ENCODE measurements around the gene DOCK8. TPM values are rescaled to one million over a fixed set of nuclear protein-coding genes. Genes with fewer than 3 reads are reported as not detected.

Gene DOCK8
- total and polyA plus RNA-seq, 2 of the 13 experiments (the other 11 are each of a cell fraction or from before 2014, with no cell fraction given) = 0.28 to 0.38 TPM

- FAIRE-seq = no peak
- TF ChIP-seq ZNF530 (CRISPR knock-in tag; IDR thresholded peaks at IDR 0.05; ENCODE audit: low read depth) (no peak), DR1 (CRISPR knock-in tag; IDR thresholded peaks at IDR 0.05) (no peak), SNAPC4 (CRISPR knock-in tag; IDR thresholded peaks at IDR 0.05) (no peak), FOXK1 (CRISPR knock-in tag; IDR thresholded peaks at IDR 0.05; ENCODE audit: borderline replicate concordance, low read depth) (no peak), ZKSCAN1 (IDR thresholded peaks at IDR 0.05; ENCODE audit: low read length) (no peak), ZSCAN21 (CRISPR knock-in tag; IDR thresholded peaks at IDR 0.05; ENCODE audit: borderline replicate concordance) (no peak), CEBPG (CRISPR knock-in tag; IDR thresholded peaks at IDR 0.05) (no peak), JDP2 (CRISPR knock-in tag; IDR thresholded peaks at IDR 0.05; ENCODE audit: borderline replicate concordance) (no peak), ZNF775 (CRISPR knock-in tag; IDR thresholded peaks at IDR 0.05; ENCODE audit: borderline replicate concordance) (no peak), TMF1 (CRISPR knock-in tag; IDR thresholded peaks at IDR 0.05; ENCODE audit: low read depth) (no peak), THAP7 (CRISPR knock-in tag; IDR thresholded peaks at IDR 0.05) (no peak)
- TF ChIP-seq, protein P1, sequence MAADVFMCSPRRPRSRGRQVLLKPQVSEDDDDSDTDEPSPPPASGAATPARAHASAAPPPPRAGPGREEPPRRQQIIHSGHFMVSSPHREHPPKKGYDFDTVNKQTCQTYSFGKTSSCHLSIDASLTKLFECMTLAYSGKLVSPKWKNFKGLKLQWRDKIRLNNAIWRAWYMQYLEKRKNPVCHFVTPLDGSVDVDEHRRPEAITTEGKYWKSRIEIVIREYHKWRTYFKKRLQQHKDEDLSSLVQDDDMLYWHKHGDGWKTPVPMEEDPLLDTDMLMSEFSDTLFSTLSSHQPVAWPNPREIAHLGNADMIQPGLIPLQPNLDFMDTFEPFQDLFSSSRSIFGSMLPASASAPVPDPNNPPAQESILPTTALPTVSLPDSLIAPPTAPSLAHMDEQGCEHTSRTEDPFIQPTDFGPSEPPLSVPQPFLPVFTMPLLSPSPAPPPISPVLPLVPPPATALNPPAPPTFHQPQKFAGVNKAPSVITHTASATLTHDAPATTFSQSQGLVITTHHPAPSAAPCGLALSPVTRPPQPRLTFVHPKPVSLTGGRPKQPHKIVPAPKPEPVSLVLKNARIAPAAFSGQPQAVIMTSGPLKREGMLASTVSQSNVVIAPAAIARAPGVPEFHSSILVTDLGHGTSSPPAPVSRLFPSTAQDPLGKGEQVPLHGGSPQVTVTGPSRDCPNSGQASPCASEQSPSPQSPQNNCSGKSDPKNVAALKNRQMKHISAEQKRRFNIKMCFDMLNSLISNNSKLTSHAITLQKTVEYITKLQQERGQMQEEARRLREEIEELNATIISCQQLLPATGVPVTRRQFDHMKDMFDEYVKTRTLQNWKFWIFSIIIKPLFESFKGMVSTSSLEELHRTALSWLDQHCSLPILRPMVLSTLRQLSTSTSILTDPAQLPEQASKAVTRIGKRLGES (CRISPR knock-in tag; IDR thresholded peaks at IDR 0.05; ENCODE audit: borderline replicate concordance) = no peak
- TF ChIP-seq, protein P2, sequence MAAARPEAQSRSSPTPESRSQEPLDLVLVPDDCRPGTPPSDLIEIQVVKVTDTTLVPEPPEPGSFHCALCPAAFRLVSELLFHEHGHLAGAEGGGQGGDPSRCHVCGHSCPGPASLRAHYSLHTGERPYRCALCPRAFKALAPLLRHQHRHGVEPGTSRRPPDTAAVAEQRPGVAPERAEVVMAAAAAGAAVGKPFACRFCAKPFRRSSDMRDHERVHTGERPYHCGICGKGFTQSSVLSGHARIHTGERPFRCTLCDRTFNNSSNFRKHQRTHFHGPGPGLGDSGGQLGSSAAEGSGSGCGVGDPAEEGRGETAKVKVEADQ (CRISPR knock-in tag; IDR thresholded peaks at IDR 0.05; ENCODE audit: borderline replicate concordance) = no peak
Observed at GRCh38 chr9:228929-229695, 14.4 kb downstream of the DOCK8 start.

More at GRCh38 chr9:228929-229695, 14.4 kb downstream of the DOCK8 start:
- Histone ChIP-seq H3K4me3 (replicated peaks in 1 of 3; ENCODE audit: insufficient read depth in 1 of 3, low read depth in 2 of 3, low read length in 3 of 3) (no peak overlapping the region), H3K36me3 (replicated peaks in 1 of 2; ENCODE audit: control insufficient read depth in 1 of 2, insufficient read depth in 2 of 2, low read length in 2 of 2) (no peaks in the 10 kb centered on the region), H2AFZ (ENCODE audit: low read length) (no peak overlapping the region), H3K9me3 (ENCODE audit: low read length) (no peaks in the 10 kb centered on the region), H3K4me2 (ENCODE audit: low read depth, low read length) (no peak overlapping the region), H3K27ac (ENCODE audit: extremely low read length, insufficient read depth, low read length) (no peak overlapping the region), H3K79me2 (ENCODE audit: insufficient read depth, low read length) (no peaks in the 10 kb centered on the region), H4K20me1 (ENCODE audit: insufficient read depth, low read length) (no peaks in the 10 kb centered on the region), H3K4me1 (ENCODE audit: insufficient read depth, low read length) (peaks cover 11% of the 10 kb centered on the region), H3K9ac (ENCODE audit: insufficient read depth, low read depth, low read length) (no peak overlapping the region), H3K27me3 (ENCODE audit: control insufficient read depth in 1 of 2, insufficient read depth in 2 of 2, low read length in 2 of 2) (no peaks in the 10 kb centered on the region)
- DNase-seq (ENCODE audit: low spot score) (no peak), ATAC-seq (no peak)
- no TSS peak for BruUV-seq (replicated peaks)
- WGBS (ENCODE audit: low lambda C conversion rate) = 40% methylated on average over 5 of the region's 5 CpGs
- intact Hi-C loops (cut with micrococcal nuclease; ENCODE audit: unreplicated experiment) = no loop called here
- POLR2A ChIA-PET = no interaction called here
- in situ Hi-C loops (cut with HindIII; ENCODE audit: extremely low pct_ligation_motif_present, low pct_unique_long_range_greater_than_20kb) = no loop called here
- CTCF ChIA-PET (ENCODE audit: low intra/inter-chr PET ratio, low total read pairs) = no interaction called here
